Measurements from ENCODE around the gene BMP2K. TPM values are rescaled to one million over a fixed set of nuclear protein-coding genes. Genes with fewer than 3 reads are reported as not detected.

BMP2K gene
- total and polyA plus RNA-seq, 2 of the 8 experiments (the other 6 are each of a cell fraction or from before 2014, with no cell fraction given), result 15.6 to 24.1 TPM

DNA sequence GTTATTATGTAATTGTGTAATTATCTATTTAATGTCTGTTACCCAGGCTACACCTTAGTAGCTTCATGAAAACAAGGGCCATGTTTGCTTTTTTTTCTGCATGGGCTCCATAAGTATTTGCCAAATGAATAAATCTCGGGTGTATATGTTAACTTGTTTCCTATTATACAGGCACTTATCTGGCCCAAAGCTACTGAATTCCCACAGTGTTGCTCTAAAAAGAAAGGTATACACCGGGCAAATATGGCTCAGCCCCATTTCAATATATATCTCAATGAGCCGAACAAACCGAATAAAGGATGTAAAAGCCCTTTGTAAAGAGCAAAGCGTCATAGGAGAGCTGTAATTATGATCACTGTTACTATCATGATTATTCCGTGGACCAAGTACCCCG lies 162.3 kb downstream of the BMP2K start (continued):
- no peak for TF ChIP-seq SAP30 (IDR thresholded peaks at IDR 0.05; ENCODE audit: insufficient read depth, insufficient replicate concordance, low read length)
- no peak for TF ChIP-seq GTF2F1 (IDR thresholded peaks at IDR 0.05; ENCODE audit: borderline replicate concordance, low read depth, low read length)
- TF ChIP-seq, protein P1, sequence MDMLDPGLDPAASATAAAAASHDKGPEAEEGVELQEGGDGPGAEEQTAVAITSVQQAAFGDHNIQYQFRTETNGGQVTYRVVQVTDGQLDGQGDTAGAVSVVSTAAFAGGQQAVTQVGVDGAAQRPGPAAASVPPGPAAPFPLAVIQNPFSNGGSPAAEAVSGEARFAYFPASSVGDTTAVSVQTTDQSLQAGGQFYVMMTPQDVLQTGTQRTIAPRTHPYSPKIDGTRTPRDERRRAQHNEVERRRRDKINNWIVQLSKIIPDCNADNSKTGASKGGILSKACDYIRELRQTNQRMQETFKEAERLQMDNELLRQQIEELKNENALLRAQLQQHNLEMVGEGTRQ (IDR thresholded peaks at IDR 0.05; ENCODE audit: low read length), result no peak
- TF ChIP-seq SIRT6 (IDR thresholded peaks at IDR 0.05; ENCODE audit: low read length), result no peak
- TF ChIP-seq SIN3A (conservative IDR thresholded peaks at IDR 0.05 in 1 of 2, IDR thresholded peaks at IDR 0.05 in 1 of 2; ENCODE audit: low read depth in 1 of 2, low read length in 2 of 2), result no peak
- TF ChIP-seq ASH2L (IDR thresholded peaks at IDR 0.05; ENCODE audit: low read length), result no peak
